IPS-11a (cell line): Measurements from ENCODE around the gene KPTN.

Source experiments
- H3K4me3 ChIP-seq: one replicate; pipeline ENCODE4 v1.5.1; 2013; ENCODE audit warnings: low read depth, low read length, control low read depth

KPTN gene

GRCh38 chr19:47470447-47471195 lies 13.4 kb downstream of the KPTN start:
- no peak overlapping the region for H3K4me3 ChIP-seq

- no peak overlapping the region for H3K4me3 ChIP-seq
These were observed 14.3 kb downstream of the KPTN start for GRCh38 chr19:47469719-47470118.

- H3K4me3 ChIP-seq, result no peak overlapping the region
These were observed 14.7 kb downstream of the KPTN start for GRCh38 chr19:47469363-47469700.

- no peak overlapping the region for H3K4me3 ChIP-seq
These were observed 16.1 kb downstream of the KPTN start for GRCh38 chr19:47467914-47468313.

GRCh38 chr19:47465957-47466356 lies 18.1 kb downstream of the KPTN start:
- H3K4me3 ChIP-seq, result no peak overlapping the region

GRCh38 chr19:47464675-47465419 lies 19.2 kb downstream of the KPTN start:
- H3K4me3 ChIP-seq, result no peak overlapping the region

GRCh38 chr19:47461876-47462275 lies 22.1 kb downstream of the KPTN start:
- H3K4me3 ChIP-seq, result no peak overlapping the region

GRCh38 chr19:47459477-47459876 lies 24.5 kb downstream of the KPTN start:
- no peak overlapping the region for H3K4me3 ChIP-seq

GRCh38 chr19:47458672-47459071 lies 25.3 kb downstream of the KPTN start:
- no peak overlapping the region for H3K4me3 ChIP-seq

GRCh38 chr19:47456721-47457474 lies 27.1 kb downstream of the KPTN start:
- H3K4me3 ChIP-seq, result no peak overlapping the region

- no peak overlapping the region for H3K4me3 ChIP-seq
These were observed 33.5 kb downstream of the KPTN start for GRCh38 chr19:47450478-47450877.

- no peak overlapping the region for H3K4me3 ChIP-seq
These were observed 35.7 kb downstream of the KPTN start for GRCh38 chr19:47448360-47448727.

GRCh38 chr19:47447470-47448359 lies 36.3 kb downstream of the KPTN start:
- peak overlapping the region; percentile 57 for H3K4me3 ChIP-seq

- peak overlapping the region; percentile 57 for H3K4me3 ChIP-seq
These were observed 37.2 kb downstream of the KPTN start for GRCh38 chr19:47446534-47447469.

- H3K4me3 ChIP-seq, result no peak overlapping the region
These were observed 38.0 kb downstream of the KPTN start for GRCh38 chr19:47445937-47446402.

GRCh38 chr19:47445527-47445926 lies 38.5 kb downstream of the KPTN start:
- H3K4me3 ChIP-seq, result no peak overlapping the region

GRCh38 chr19:47444388-47444821 lies 39.6 kb downstream of the KPTN start:
- H3K4me3 ChIP-seq, result no peak overlapping the region

- no peak overlapping the region for H3K4me3 ChIP-seq
These were observed 40.7 kb downstream of the KPTN start for GRCh38 chr19:47443331-47443730.

- no peak overlapping the region for H3K4me3 ChIP-seq
These were observed 45.2 kb downstream of the KPTN start for GRCh38 chr19:47438793-47439220.

- no peak overlapping the region for H3K4me3 ChIP-seq
These were observed 46.5 kb downstream of the KPTN start for GRCh38 chr19:47437500-47437899.
